ENCODE data around the gene EXOSC2. TPM values are rescaled to one million over a fixed set of nuclear protein-coding genes. Genes with fewer than 3 reads are reported as not detected.

The EXOSC2 gene
- total RNA-seq, 2 donors from 2014 or later = 47.8 to 74.0 TPM

- WGBS, 2 experiments (ENCODE audit: insufficient coverage in 1 of 2, insufficient read length in 1 of 2) = 12% methylated on average over 6 of the region's 8 CpGs; no CpG with 5 or more reads in 1 of the 2 experiments
- H3K27ac ChIP-seq (ENCODE audit: low read depth, low read length) = no peak overlapping the region
- H3K9me3 ChIP-seq (ENCODE audit: control insufficient read depth, low read length) = no peaks in the 10 kb centered on the region
- peak; percentile 28 for DNase-seq
- Mint-ChIP-seq H3K4me3 (peak overlapping the region; percentile 92), H3K27me3 (ENCODE audit: insufficient read depth) (no peaks in the 10 kb centered on the region), H3K4me1 (peaks cover 30% of the 10 kb centered on the region), H3K36me3 (ENCODE audit: low read depth) (peaks cover 34% of the 10 kb centered on the region), H3K27ac (peak overlapping the region; percentile 98), H3K9me3 (no peaks in the 10 kb centered on the region)
- H3K4me1 ChIP-seq (ENCODE audit: control insufficient read depth, insufficient read depth, low read length) = no peaks in the 10 kb centered on the region
- H3K4me3 ChIP-seq (ENCODE audit: low read length) = peak overlapping the region; percentile 98
- H3K36me3 ChIP-seq (ENCODE audit: control insufficient read depth, insufficient read depth, low read length) = peaks cover 37% of the 10 kb centered on the region
- no peaks in the 10 kb centered on the region for H3K27me3 ChIP-seq (ENCODE audit: control insufficient read depth, insufficient read depth, low read length, poor library complexity, severe bottlenecking)
- TF ChIP-seq CTCF (conservative IDR thresholded peaks at IDR 0.05) = no peak
- H3K9ac ChIP-seq (ENCODE audit: extremely low read depth, low read length, poor library complexity, severe bottlenecking) = peak overlapping the region; percentile 63
Observed at GRCh38 chr9:130694205-130694604, 625 bp downstream of the EXOSC2 start.

GRCh38 chr9:130696139-130696650 lies 2.6 kb downstream of the EXOSC2 start:
- peaks cover 43% of the 10 kb centered on the region for H3K36me3 Mint-ChIP-seq (ENCODE audit: low read depth)
- H3K27ac Mint-ChIP-seq = peak overlapping the region; percentile 7
- peaks cover 26% of the 10 kb centered on the region for H3K4me1 Mint-ChIP-seq
- H3K9me3 ChIP-seq (ENCODE audit: control insufficient read depth, low read length) = no peaks in the 10 kb centered on the region
- no peaks in the 10 kb centered on the region for H3K4me1 ChIP-seq (ENCODE audit: control insufficient read depth, insufficient read depth, low read length)
- no peak for DNase-seq
- no peak for TF ChIP-seq CTCF (conservative IDR thresholded peaks at IDR 0.05)
- no peak overlapping the region for H3K9ac ChIP-seq (ENCODE audit: extremely low read depth, low read length, poor library complexity, severe bottlenecking)
- H3K36me3 ChIP-seq (ENCODE audit: control insufficient read depth, insufficient read depth, low read length) = peaks cover 51% of the 10 kb centered on the region
- H3K27me3 ChIP-seq (ENCODE audit: control insufficient read depth, insufficient read depth, low read length, poor library complexity, severe bottlenecking) = no peaks in the 10 kb centered on the region
- H3K9me3 Mint-ChIP-seq = no peaks in the 10 kb centered on the region
- no peak overlapping the region for H3K27ac ChIP-seq (ENCODE audit: low read depth, low read length)
- no peaks in the 10 kb centered on the region for H3K27me3 Mint-ChIP-seq (ENCODE audit: insufficient read depth)
- WGBS, 2 experiments (ENCODE audit: insufficient coverage in 1 of 2, insufficient read length in 1 of 2) = 81 to 96% methylated on average over 4 of the region's 4 CpGs
- no peak overlapping the region for H3K4me3 ChIP-seq (ENCODE audit: low read length)
- no peak overlapping the region for H3K4me3 Mint-ChIP-seq

- DNase-seq = no peak
- H3K9me3 Mint-ChIP-seq = no peaks in the 10 kb centered on the region
- H3K9me3 ChIP-seq (ENCODE audit: control insufficient read depth, low read length) = no peaks in the 10 kb centered on the region
- no peaks in the 10 kb centered on the region for H3K27me3 ChIP-seq (ENCODE audit: control insufficient read depth, insufficient read depth, low read length, poor library complexity, severe bottlenecking)
- TF ChIP-seq CTCF (conservative IDR thresholded peaks at IDR 0.05) = no peak
- H3K9ac ChIP-seq (ENCODE audit: extremely low read depth, low read length, poor library complexity, severe bottlenecking) = no peak overlapping the region
- no peaks in the 10 kb centered on the region for H3K4me1 ChIP-seq (ENCODE audit: control insufficient read depth, insufficient read depth, low read length)
- no peak overlapping the region for H3K4me3 Mint-ChIP-seq
- peak overlapping the region; percentile 2 for H3K27ac Mint-ChIP-seq
- H3K4me1 Mint-ChIP-seq = peaks cover 26% of the 10 kb centered on the region
- H3K4me3 ChIP-seq (ENCODE audit: low read length) = no peak overlapping the region
- no peaks in the 10 kb centered on the region for H3K27me3 Mint-ChIP-seq (ENCODE audit: insufficient read depth)
- H3K36me3 Mint-ChIP-seq (ENCODE audit: low read depth) = peaks cover 51% of the 10 kb centered on the region
- 97 to 98% methylated on average over 8 of the region's 8 CpGs for WGBS, 2 experiments (ENCODE audit: insufficient coverage in 1 of 2, insufficient read length in 1 of 2)
- peaks cover 59% of the 10 kb centered on the region for H3K36me3 ChIP-seq (ENCODE audit: control insufficient read depth, insufficient read depth, low read length)
- H3K27ac ChIP-seq (ENCODE audit: low read depth, low read length) = no peak overlapping the region
Observed at GRCh38 chr9:130696996-130697395, 3.4 kb downstream of the EXOSC2 start.
